PC-9 (cell line): ENCODE measurements around the gene TGM6. TPM values are rescaled to one million over a fixed set of nuclear protein-coding genes. Genes with fewer than 3 reads are reported as not detected.

ENCODE experiments used
- BruUV-seq: library from RNA; stranded (reverse); fragments of 400-500 nt; replicated peaks from 2 replicates; lab custom pipeline; 2021; lab: Mats Ljungman, UMichigan
- CTCF ChIA-PET: fragments of 300-600 bp; sonication (Branson Sonifier 250); formaldehyde crosslinking; loops from one replicate; lab custom pipeline; 2022; ENCODE audit warnings: antibody characterized with exemption; lab: Charles Lee
- POLR2A ChIA-PET: fragments of 300-600 bp; sonication (Branson Sonifier 250); formaldehyde crosslinking; loops from one replicate; lab custom pipeline; 2022; ENCODE audit warnings: antibody characterized with exemption; ENCODE audit not compliant: unreplicated experiment; lab: Charles Lee
- DNase-seq, 2 experiments: peaks; one replicate each; pipeline versions ENCODE4 v3.0.0 to v3.0.0-alpha.2; 2015 to 2022; ENCODE audit warnings: mixed read lengths in 1 of 2
- H2AFZ ChIP-seq: fragments of 200-600 bp; sonication (generic); 2 replicates; pipeline ENCODE4 v1.8.1; 2017; ENCODE audit warnings: antibody characterized with exemption
- H3F3A ChIP-seq: fragments of 200-600 bp; sonication (generic); 2 replicates; pipeline ENCODE4 v1.8.1; 2017; ENCODE audit warnings: antibody characterized with exemption, mild to moderate bottlenecking, low read depth; ENCODE audit not compliant: insufficient read depth
- H3K27ac ChIP-seq: fragments of 200-600 bp; sonication (generic); 2 replicates; pipeline ENCODE4 v1.6.1; 2016; ENCODE audit warnings: mixed run types
- H3K27me3 ChIP-seq: fragments of 200-600 bp; sonication (generic); 2 replicates; pipeline ENCODE4 v1.6.1; 2016; ENCODE audit warnings: low read depth, mixed run types; ENCODE audit not compliant: insufficient read depth
- H3K36me3 ChIP-seq: fragments of 200-600 bp; sonication (generic); 2 replicates; pipeline ENCODE4 v1.6.1; 2016; ENCODE audit warnings: low read depth, mixed run types
- H3K4me1 ChIP-seq: fragments of 200-600 bp; sonication (generic); replicated peaks from 2 replicates; pipeline ENCODE4 v1.6.1; 2016; ENCODE audit warnings: mixed run types; ENCODE audit not compliant: insufficient read depth
- H3K4me2 ChIP-seq: fragments of 200-600 bp; sonication (generic); 2 replicates; pipeline ENCODE4 v1.6.1; 2017; ENCODE audit warnings: mixed run types
- H3K4me3 ChIP-seq: fragments of 200-600 bp; sonication (generic); 2 replicates; pipeline ENCODE4 v1.6.1; 2016; ENCODE audit warnings: mixed run types
- H3K79me2 ChIP-seq: fragments of 200-600 bp; sonication (generic); 2 replicates; pipeline ENCODE4 v1.6.1; 2017; ENCODE audit warnings: low read depth, mixed run types
- H3K9me2 ChIP-seq: fragments of 200-600 bp; sonication (generic); 2 replicates; pipeline ENCODE4 v1.8.1; 2017; ENCODE audit warnings: mild to moderate bottlenecking; ENCODE audit not compliant: insufficient read depth
- H3K9me3 ChIP-seq: fragments of 200-600 bp; sonication (generic); 2 replicates; pipeline ENCODE4 v1.8.1; 2016; ENCODE audit warnings: low read depth; ENCODE audit not compliant: insufficient read depth
- H4K20me1 ChIP-seq: fragments of 200-600 bp; sonication (generic); 2 replicates; pipeline ENCODE4 v1.8.1; 2017; ENCODE audit not compliant: insufficient read depth
- EZH2 ChIP-seq: fragments of 200-600 bp; sonication (generic); IDR thresholded peaks from 2 replicates; pipeline ENCODE4 v1.8.0; 2017; ENCODE audit warnings: antibody characterized with exemption, low read depth
- intact Hi-C: fragments of 100-400 bp; cut with micrococcal nuclease; formaldehyde crosslinking; loops from one replicate; pipeline ENCODE4 v1.10.0; 2022; ENCODE audit not compliant: unreplicated experiment
- total RNA-seq: library from RNA; stranded (reverse); gene quantifications from 2 replicates; pipeline ENCODE4 v1.2.3, GENCODE V29; 2021
- TF ChIP-seq, protein P1 (sequence below): fragments of 200-600 bp; sonication (generic); conservative IDR thresholded peaks from 2 replicates; pipeline ENCODE4 v1.6.1; 2017; ENCODE audit warnings: mixed run types, antibody characterized with exemption, mild to moderate bottlenecking, moderate library complexity

Gene TGM6
- total RNA-seq, 1 experiment from 2014 or later, result not detected

DNA sequence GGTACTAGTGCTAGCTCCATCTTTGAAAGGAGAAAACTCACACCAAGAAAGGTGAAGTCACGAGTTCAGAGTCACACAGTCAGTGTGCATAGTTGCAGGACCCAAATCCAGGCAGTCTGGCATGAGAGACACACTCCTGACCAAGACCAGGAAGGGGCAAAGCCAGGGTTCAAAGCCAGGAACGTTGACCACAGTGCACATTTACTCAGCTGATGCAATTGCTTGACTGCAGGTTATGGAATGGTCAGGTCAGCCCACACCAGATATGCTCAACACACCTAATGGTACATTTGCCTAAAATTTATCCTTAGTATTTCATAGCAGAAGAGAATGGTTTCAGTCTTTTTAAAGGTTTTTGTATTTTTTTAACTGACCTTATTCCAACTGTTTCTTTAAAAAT lies 37.7 kb downstream of the TGM6 start:
- H3K4me2 ChIP-seq, result no peak overlapping the region
- no peaks in the 10 kb centered on the region for H3F3A ChIP-seq
- intact Hi-C loops, result no loop called here
- no TSS peak for BruUV-seq
- no peaks in the 10 kb centered on the region for H3K9me3 ChIP-seq
- no peak overlapping the region for H2AFZ ChIP-seq
- H3K4me3 ChIP-seq, result no peak overlapping the region
- no peak overlapping the region for H3K27ac ChIP-seq
- peaks cover 15% of the 10 kb centered on the region; the same call in 1 of the 2 replicates for H3K27me3 ChIP-seq
- DNase-seq, result no peak
- no peaks in the 10 kb centered on the region for H3K9me2 ChIP-seq
- no peaks in the 10 kb centered on the region for H3K79me2 ChIP-seq
- H3K36me3 ChIP-seq, result no peaks in the 10 kb centered on the region
- no peak for TF ChIP-seq EZH2
- TF ChIP-seq, protein P1, sequence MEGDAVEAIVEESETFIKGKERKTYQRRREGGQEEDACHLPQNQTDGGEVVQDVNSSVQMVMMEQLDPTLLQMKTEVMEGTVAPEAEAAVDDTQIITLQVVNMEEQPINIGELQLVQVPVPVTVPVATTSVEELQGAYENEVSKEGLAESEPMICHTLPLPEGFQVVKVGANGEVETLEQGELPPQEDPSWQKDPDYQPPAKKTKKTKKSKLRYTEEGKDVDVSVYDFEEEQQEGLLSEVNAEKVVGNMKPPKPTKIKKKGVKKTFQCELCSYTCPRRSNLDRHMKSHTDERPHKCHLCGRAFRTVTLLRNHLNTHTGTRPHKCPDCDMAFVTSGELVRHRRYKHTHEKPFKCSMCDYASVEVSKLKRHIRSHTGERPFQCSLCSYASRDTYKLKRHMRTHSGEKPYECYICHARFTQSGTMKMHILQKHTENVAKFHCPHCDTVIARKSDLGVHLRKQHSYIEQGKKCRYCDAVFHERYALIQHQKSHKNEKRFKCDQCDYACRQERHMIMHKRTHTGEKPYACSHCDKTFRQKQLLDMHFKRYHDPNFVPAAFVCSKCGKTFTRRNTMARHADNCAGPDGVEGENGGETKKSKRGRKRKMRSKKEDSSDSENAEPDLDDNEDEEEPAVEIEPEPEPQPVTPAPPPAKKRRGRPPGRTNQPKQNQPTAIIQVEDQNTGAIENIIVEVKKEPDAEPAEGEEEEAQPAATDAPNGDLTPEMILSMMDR, result no peak
- H4K20me1 ChIP-seq, result no peaks in the 10 kb centered on the region
- H3K4me1 ChIP-seq, result no peaks in the 10 kb centered on the region
- CTCF ChIA-PET, result no interaction called here
- POLR2A ChIA-PET, result no interaction called here

GRCh38 chr20:2420510-2420909 lies 39.8 kb downstream of the TGM6 start:
- H3K79me2 ChIP-seq, result no peaks in the 10 kb centered on the region
- DNase-seq, result no peak
- no TSS peak for BruUV-seq
- no peak overlapping the region for H2AFZ ChIP-seq
- no peak overlapping the region for H3K4me2 ChIP-seq
- no peaks in the 10 kb centered on the region for H3K9me3 ChIP-seq
- H3F3A ChIP-seq, result no peaks in the 10 kb centered on the region
- no peaks in the 10 kb centered on the region for H3K9me2 ChIP-seq
- no peaks in the 10 kb centered on the region for H4K20me1 ChIP-seq
- H3K36me3 ChIP-seq, result no peaks in the 10 kb centered on the region
- H3K27me3 ChIP-seq, result peaks cover 15% of the 10 kb centered on the region; the same call in 1 of the 2 replicates
- ChIA-PET CTCF (interaction anchor here (0.6 kb wide), 1 partner anchor 133 kb away, joined by 7 read pairs; no protein-coding TSS in a partner anchor), POLR2A (no interaction called here)
- no peak for TF ChIP-seq EZH2
- TF ChIP-seq, protein P1, result no peak
- H3K4me1 ChIP-seq, result no peaks in the 10 kb centered on the region
- H3K4me3 ChIP-seq, result no peak overlapping the region
- intact Hi-C loops, result no loop called here
- H3K27ac ChIP-seq, result no peak overlapping the region

GRCh38 chr20:2421247-2421646 lies 40.5 kb downstream of the TGM6 start:
- H3F3A ChIP-seq, result no peaks in the 10 kb centered on the region
- ChIA-PET CTCF (no interaction called here), POLR2A (no interaction called here)
- no peak overlapping the region for H3K4me2 ChIP-seq
- no peaks in the 10 kb centered on the region for H3K9me3 ChIP-seq
- H4K20me1 ChIP-seq, result no peaks in the 10 kb centered on the region
- no peaks in the 10 kb centered on the region for H3K36me3 ChIP-seq
- DNase-seq, result no peak
- H2AFZ ChIP-seq, result no peak overlapping the region
- intact Hi-C loops, result no loop called here
- H3K79me2 ChIP-seq, result no peaks in the 10 kb centered on the region
- H3K4me1 ChIP-seq, result no peaks in the 10 kb centered on the region
- H3K9me2 ChIP-seq, result no peaks in the 10 kb centered on the region
- no TSS peak for BruUV-seq
- H3K4me3 ChIP-seq, result no peak overlapping the region
- H3K27ac ChIP-seq, result no peak overlapping the region
- peaks cover 10% of the 10 kb centered on the region; the same call in 1 of the 2 replicates for H3K27me3 ChIP-seq
- TF ChIP-seq, protein P1, result peak; percentile 57
- TF ChIP-seq EZH2, result no peak
